Measurements from ENCODE around the gene SMIM14.
"Not testable (repeated sequence)": the region's sequence is repeated elsewhere in the genome, so short reads cannot be mapped to it uniquely, and the experiment has no call there.

SMIM14 gene

DNA sequence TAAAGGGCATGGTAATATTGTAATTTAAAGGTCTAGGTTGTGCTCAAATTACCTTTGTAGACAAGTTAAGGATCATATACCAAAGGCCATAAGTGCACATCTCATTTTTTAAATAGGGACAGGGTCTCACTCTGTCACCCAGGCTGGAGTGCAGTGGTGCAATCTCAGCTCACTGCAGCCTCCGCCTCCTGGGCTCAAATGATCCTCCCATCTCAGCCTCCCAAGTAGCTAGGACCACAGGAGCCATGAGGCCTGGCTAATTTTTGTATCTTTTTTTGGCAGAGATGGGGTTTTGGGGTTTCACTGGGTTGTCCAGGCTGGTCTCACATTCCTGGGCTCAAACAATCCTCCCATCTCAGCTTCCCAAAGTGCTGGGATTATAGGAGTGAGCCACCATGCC is 124.4 kb downstream of the SMIM14 start:
- peaks cover 12% of the 10 kb centered on the region for H3K36me3 ChIP-seq (ENCODE audit: control insufficient read depth, insufficient read depth, low read length)
- H3K27me3 ChIP-seq (replicated peaks; ENCODE audit: control insufficient read depth, insufficient read depth, low read length, poor library complexity, severe bottlenecking); H3K27ac ChIP-seq (ENCODE audit: insufficient read depth, low read length, poor library complexity, severe bottlenecking); DNase-seq; H3K4me1 ChIP-seq (ENCODE audit: control insufficient read depth, insufficient read depth, low read length, poor library complexity, severe bottlenecking); H3K9me3 ChIP-seq (ENCODE audit: control insufficient read depth, low read length); H3K4me3 ChIP-seq (ENCODE audit: insufficient read depth, low read depth, low read length, poor library complexity, severe bottlenecking): not testable (repeated sequence)

DNA sequence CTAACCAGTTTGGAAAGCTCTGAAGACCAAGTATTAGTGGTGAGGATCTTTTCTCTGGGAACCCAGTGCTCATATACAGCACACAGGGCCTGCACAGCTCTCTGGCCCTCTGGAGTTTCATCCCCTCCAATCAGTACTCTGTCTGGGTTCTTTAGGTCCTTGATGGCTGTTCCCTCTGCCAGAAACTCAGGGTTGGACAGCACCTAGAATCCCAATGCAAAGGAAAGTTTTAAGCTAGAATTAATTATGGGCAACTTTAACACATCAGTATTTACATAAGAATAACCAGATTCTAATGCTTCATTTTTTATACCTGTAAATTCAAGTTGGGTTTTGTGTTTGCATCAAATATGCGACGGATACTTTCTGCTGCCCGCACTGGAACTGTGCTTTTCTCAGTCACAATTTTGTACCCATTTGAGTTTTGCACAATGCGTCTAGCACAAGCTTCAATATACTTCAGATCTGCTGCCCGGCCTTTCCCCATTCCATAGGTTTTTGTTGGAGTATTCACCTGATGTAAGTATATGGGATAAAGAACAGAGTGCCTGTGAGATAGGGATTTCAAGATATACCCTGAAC is 128.2 kb downstream of the SMIM14 start:
- Histone ChIP-seq H3K9me3 (ENCODE audit: control insufficient read depth, low read length) (no peaks in the 10 kb centered on the region), H3K27ac (ENCODE audit: insufficient read depth, low read length, poor library complexity, severe bottlenecking) (no peak overlapping the region), H3K36me3 (ENCODE audit: control insufficient read depth, insufficient read depth, low read length) (peaks cover 19% of the 10 kb centered on the region), H3K4me3 (ENCODE audit: insufficient read depth, low read depth, low read length, poor library complexity, severe bottlenecking) (no peak overlapping the region), H3K4me1 (ENCODE audit: control insufficient read depth, insufficient read depth, low read length, poor library complexity, severe bottlenecking) (no peaks in the 10 kb centered on the region), H3K27me3 (replicated peaks; ENCODE audit: control insufficient read depth, insufficient read depth, low read length, poor library complexity, severe bottlenecking) (no peaks in the 10 kb centered on the region)
- DNase-seq: no peak

DNA sequence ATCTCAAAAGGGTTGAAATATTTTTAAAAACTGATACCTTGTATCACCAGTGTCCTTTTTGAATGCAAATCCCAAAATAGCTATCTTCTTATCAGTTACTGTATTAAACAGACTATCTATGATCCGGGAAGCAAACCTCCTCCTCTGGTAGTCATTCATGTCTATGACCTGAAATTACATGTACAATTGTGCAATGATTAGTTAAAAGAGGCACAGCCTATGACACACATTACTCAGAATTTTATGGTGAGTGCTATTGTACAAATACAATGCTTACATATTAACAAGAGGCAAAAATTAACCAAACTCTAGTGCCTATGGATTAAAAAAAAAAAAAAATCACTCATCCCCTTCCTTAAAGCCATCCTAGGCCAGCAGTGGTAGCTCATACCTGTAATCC is 133.1 kb downstream of the SMIM14 start:
- Histone ChIP-seq H3K4me1 (ENCODE audit: control insufficient read depth, insufficient read depth, low read length, poor library complexity, severe bottlenecking) (no peaks in the 10 kb centered on the region), H3K36me3 (ENCODE audit: control insufficient read depth, insufficient read depth, low read length) (peaks cover 38% of the 10 kb centered on the region), H3K9me3 (ENCODE audit: control insufficient read depth, low read length) (no peaks in the 10 kb centered on the region), H3K27me3 (replicated peaks; ENCODE audit: control insufficient read depth, insufficient read depth, low read length, poor library complexity, severe bottlenecking) (no peaks in the 10 kb centered on the region), H3K4me3 (ENCODE audit: insufficient read depth, low read depth, low read length, poor library complexity, severe bottlenecking) (no peak overlapping the region), H3K27ac (ENCODE audit: insufficient read depth, low read length, poor library complexity, severe bottlenecking) (no peak overlapping the region)
- DNase-seq: no peak

DNA sequence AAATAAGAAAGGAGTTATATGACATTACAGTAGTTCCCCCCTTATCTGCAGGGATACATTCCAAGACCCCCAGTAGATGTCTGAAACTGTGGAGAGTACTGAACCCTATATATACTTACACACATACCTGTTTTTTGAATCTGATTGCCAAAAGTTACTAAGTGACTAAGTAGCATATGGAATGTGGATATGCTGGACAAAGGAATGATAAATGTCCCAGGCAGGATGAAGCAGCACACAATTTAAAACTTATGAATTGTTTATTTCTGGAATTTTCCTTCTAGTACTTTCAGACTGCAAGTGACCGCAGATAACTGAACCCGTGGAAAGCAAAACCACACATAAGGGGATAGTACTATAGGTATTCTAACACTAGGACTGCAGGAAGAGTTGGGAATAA is 134.1 kb downstream of the SMIM14 start:
- H3K27ac ChIP-seq (ENCODE audit: insufficient read depth, low read length, poor library complexity, severe bottlenecking): no peak overlapping the region
- no peaks in the 10 kb centered on the region for H3K4me1 ChIP-seq (ENCODE audit: control insufficient read depth, insufficient read depth, low read length, poor library complexity, severe bottlenecking)
- no peak for DNase-seq
- no peaks in the 10 kb centered on the region for H3K9me3 ChIP-seq (ENCODE audit: control insufficient read depth, low read length)
- no peaks in the 10 kb centered on the region for H3K27me3 ChIP-seq (replicated peaks; ENCODE audit: control insufficient read depth, insufficient read depth, low read length, poor library complexity, severe bottlenecking)
- H3K36me3 ChIP-seq (ENCODE audit: control insufficient read depth, insufficient read depth, low read length): peaks cover 30% of the 10 kb centered on the region
- no peak overlapping the region for H3K4me3 ChIP-seq (ENCODE audit: insufficient read depth, low read depth, low read length, poor library complexity, severe bottlenecking)

DNA sequence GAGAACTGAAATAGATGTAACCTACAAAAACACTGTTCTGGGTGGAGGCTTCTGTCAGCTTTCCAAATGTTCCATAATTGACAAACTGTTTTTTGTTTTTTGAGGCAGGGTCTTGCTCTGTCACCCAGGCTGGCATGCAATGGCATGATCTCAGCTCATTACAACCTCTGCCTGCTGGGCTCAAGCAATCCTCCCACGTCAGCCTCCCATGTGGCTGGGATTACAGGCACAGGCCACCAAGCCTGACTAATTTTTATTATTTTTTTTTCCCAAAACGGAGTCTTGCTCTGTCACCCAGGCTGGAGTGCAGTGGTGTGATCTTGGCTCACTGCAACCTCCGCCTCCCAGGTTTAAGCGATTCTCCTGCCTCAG is 136.0 kb downstream of the SMIM14 start:
- not testable (repeated sequence) for H3K4me3 ChIP-seq (ENCODE audit: insufficient read depth, low read depth, low read length, poor library complexity, severe bottlenecking); H3K4me1 ChIP-seq (ENCODE audit: control insufficient read depth, insufficient read depth, low read length, poor library complexity, severe bottlenecking); H3K9me3 ChIP-seq (ENCODE audit: control insufficient read depth, low read length); H3K27ac ChIP-seq (ENCODE audit: insufficient read depth, low read length, poor library complexity, severe bottlenecking); DNase-seq; H3K27me3 ChIP-seq (replicated peaks; ENCODE audit: control insufficient read depth, insufficient read depth, low read length, poor library complexity, severe bottlenecking)
- peaks cover 26% of the 10 kb centered on the region for H3K36me3 ChIP-seq (ENCODE audit: control insufficient read depth, insufficient read depth, low read length)

DNA sequence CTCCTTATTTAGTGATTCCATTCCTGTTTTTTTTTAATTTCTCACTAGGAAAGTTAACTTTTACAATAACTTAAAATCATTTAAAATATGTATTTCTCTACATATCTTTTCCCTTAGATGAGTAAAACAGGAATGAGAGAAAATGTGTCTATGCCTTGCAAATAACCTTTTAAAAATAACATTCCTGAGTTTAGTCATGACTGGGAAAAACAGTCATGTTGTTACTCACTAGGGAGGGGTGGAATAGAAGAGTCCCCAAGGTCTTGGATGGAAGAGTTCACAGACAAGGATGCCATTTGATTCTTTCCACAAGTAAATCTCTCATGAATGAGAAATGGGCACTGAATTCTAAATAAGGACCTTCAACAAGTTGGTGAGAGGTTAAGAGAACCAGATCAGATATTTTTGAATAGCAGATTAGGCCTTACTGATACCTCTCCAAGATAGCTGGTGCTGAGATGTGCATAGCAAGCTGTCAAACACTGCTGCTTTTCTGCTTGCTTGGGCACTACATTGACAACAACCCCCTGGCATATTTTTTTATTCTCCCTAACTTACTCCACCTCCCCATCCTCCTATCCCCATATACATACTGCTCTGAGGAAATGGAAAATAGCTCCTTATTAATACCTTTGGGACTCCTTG is 136.5 kb downstream of the SMIM14 start:
- Histone ChIP-seq H3K27me3 (replicated peaks; ENCODE audit: control insufficient read depth, insufficient read depth, low read length, poor library complexity, severe bottlenecking) (no peaks in the 10 kb centered on the region), H3K9me3 (ENCODE audit: control insufficient read depth, low read length) (no peaks in the 10 kb centered on the region), H3K4me1 (ENCODE audit: control insufficient read depth, insufficient read depth, low read length, poor library complexity, severe bottlenecking) (no peaks in the 10 kb centered on the region), H3K4me3 (ENCODE audit: insufficient read depth, low read depth, low read length, poor library complexity, severe bottlenecking) (no peak overlapping the region), H3K27ac (ENCODE audit: insufficient read depth, low read length, poor library complexity, severe bottlenecking) (no peak overlapping the region), H3K36me3 (ENCODE audit: control insufficient read depth, insufficient read depth, low read length) (peaks cover 26% of the 10 kb centered on the region)
- no peak for DNase-seq

DNA sequence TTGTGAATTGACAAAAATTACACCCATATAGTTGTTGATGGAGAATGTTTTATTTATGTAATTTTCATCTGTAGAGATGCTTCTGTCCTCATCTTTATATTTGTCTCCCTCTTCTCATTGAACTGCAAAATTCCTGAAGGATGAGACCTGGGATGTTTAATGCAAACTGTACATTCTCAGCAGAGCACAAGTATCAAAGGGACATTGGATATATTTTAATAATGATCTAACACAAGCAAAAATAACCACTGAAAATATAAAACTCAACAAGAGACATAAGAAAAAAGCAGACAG is 140.0 kb downstream of the SMIM14 start:
- no peak for DNase-seq
- H3K36me3 ChIP-seq (ENCODE audit: control insufficient read depth, insufficient read depth, low read length): peaks cover 15% of the 10 kb centered on the region
- H3K27ac ChIP-seq (ENCODE audit: insufficient read depth, low read length, poor library complexity, severe bottlenecking): no peak overlapping the region
- H3K4me1 ChIP-seq (ENCODE audit: control insufficient read depth, insufficient read depth, low read length, poor library complexity, severe bottlenecking): no peaks in the 10 kb centered on the region
- no peak overlapping the region for H3K4me3 ChIP-seq (ENCODE audit: insufficient read depth, low read depth, low read length, poor library complexity, severe bottlenecking)
- H3K27me3 ChIP-seq (replicated peaks; ENCODE audit: control insufficient read depth, insufficient read depth, low read length, poor library complexity, severe bottlenecking): no peaks in the 10 kb centered on the region
- no peaks in the 10 kb centered on the region for H3K9me3 ChIP-seq (ENCODE audit: control insufficient read depth, low read length)

DNA sequence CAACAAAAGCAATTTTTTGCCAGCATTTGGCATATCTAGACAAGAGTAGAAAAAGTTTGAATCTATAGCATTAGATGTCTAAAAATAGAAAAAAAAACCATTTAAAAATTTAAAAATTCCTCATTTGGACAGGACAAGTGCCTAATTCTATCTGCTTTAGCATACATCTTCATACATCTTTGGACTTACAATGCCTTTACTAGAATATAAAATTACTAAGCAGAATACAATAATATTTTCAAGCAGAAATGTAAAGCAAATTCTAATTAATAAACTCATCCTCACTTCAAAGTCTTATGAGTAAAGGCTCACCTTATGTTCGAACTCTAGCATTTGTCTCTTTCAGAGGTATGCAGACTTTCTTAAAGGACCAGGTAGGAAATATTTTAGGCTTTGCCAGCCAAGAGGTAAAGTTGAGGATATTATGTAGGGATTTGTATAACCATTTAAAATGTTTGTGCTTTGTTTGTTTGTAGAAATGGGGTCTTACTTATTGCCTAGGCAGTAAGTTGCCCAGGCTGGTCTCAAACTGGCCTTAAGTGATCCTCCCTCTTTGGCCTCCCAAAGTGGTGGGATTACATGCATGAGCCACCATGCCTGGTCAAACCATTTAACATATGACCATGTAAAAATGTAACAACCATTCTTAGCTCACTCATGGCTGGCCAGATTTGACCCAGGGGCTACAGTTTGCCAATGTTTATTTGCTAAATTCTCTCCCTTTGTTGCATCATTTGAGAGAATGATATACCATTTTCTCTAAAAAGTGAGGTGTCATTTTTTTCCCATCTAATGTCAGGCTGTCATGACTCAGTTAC is 140.5 kb downstream of the SMIM14 start:
- Histone ChIP-seq H3K4me1 (ENCODE audit: control insufficient read depth, insufficient read depth, low read length, poor library complexity, severe bottlenecking) (no peaks in the 10 kb centered on the region), H3K27ac (ENCODE audit: insufficient read depth, low read length, poor library complexity, severe bottlenecking) (no peak overlapping the region), H3K4me3 (ENCODE audit: insufficient read depth, low read depth, low read length, poor library complexity, severe bottlenecking) (no peak overlapping the region), H3K27me3 (replicated peaks; ENCODE audit: control insufficient read depth, insufficient read depth, low read length, poor library complexity, severe bottlenecking) (no peaks in the 10 kb centered on the region), H3K9me3 (ENCODE audit: control insufficient read depth, low read length) (no peaks in the 10 kb centered on the region), H3K36me3 (ENCODE audit: control insufficient read depth, insufficient read depth, low read length) (peaks cover 12% of the 10 kb centered on the region)
- DNase-seq: no peak

Measured in effector memory CD4-positive, alpha-beta T cell (primary cell).